Motor neuron (in vitro differentiated cells): ENCODE measurements around the gene GGT1. TPM values are rescaled to one million over a fixed set of nuclear protein-coding genes. Genes with fewer than 3 reads are reported as not detected.
A peak's percentile ranks its signal among the peaks of the same experiment; 100 is the strongest.
"Not testable (repeated sequence)": the region's sequence is repeated elsewhere in the genome, so short reads cannot be mapped to it uniquely, and the experiment has no call there.

Source experiments
- ATAC-seq, 8 experiments: fragments of 200-7000 bp; cut with Tn5 transposase; replicated peaks in 6 of 8; 2 replicates each; pipeline ENCODE4 v1.8.0; 2021; ENCODE audit warnings: mild to moderate bottlenecking in 8 of 8, moderate library complexity in 8 of 8
- H3K27ac ChIP-seq, 2 donors: fragments of 250-450 bp; sonication (Bioruptor Pico); 2 replicates each; pipeline ENCODE4 v1.9.0; 2021; ENCODE audit warnings: antibody characterized with exemption in 2 of 2, mild to moderate bottlenecking in 2 of 2, moderate library complexity in 1 of 2
- H3K4me1 ChIP-seq, 2 donors: fragments of 250-450 bp; sonication (Bioruptor Pico); replicated peaks in 1 of 2; 2 replicates each; pipeline ENCODE4 v1.6.1; 2021; ENCODE audit warnings: antibody characterized with exemption in 2 of 2, mild to moderate bottlenecking in 2 of 2, moderate library complexity in 1 of 2
- H3K4me3 ChIP-seq, 5 donors: fragments of 250-450 bp; sonication (Bioruptor Pico); 2 replicates each; pipeline ENCODE4 v1.9.0; 2021; ENCODE audit warnings: antibody characterized with exemption in 5 of 5, mild to moderate bottlenecking in 5 of 5, moderate library complexity in 4 of 5
- WGBS, 10 experiments: fragments of 450-650 bp; shearing (Covaris generic); methylation state at CpG; one replicate each; pipeline ENCODE4 v1.0.0; 2022; 5-methylcytosine and 5-hydroxymethylcytosine counted together
- in situ Hi-C, 9 experiments: fragments of 400-800 bp; cut with MboI; loops; one replicate each; pipeline ENCODE4 v1.15.0; 2021; ENCODE audit warnings: low sequenced_read_pairs in 9 of 9, low pct_unique_long_range_greater_than_20kb in 2 of 9; ENCODE audit not compliant: unreplicated experiment in 9 of 9
- total RNA-seq, 8 experiments: library from RNA; unstranded; fragments of 300-600 nt; gene quantifications; 2 replicates each; pipeline versions ENCODE4 v1.2.3 to v1.2.4, GENCODE V29; 2022

Gene GGT1
- total RNA-seq, 8 experiments from 2014 or later: 0.97 to 5.9 (median 1.9) TPM

DNA sequence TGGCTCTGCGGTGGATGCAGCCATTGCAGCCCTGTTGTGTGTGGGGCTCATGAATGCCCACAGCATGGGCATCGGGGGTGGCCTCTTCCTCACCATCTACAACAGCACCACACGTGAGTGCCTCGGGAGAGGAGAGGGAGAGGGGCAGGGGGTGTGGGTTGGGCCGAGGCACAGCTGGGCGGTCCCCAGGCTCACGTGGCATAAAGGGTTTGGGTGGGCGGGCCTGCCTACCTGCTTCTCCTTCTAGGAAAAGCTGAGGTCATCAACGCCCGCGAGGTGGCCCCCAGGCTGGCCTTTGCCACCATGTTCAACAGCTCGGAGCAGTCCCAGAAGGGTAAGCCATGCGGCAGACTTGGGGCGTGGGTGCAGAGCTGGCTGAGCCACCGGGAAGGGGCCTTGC is 11.8 kb downstream of the GGT1 start:
- 67% methylated on average over 1 of the region's 15 CpGs; no CpG with 5 or more reads in 9 of the 10 experiments for WGBS, 10 experiments
- H3K27ac ChIP-seq, in situ Hi-C loops, H3K4me1 ChIP-seq, ATAC-seq, H3K4me3 ChIP-seq: not testable (repeated sequence)

- in situ Hi-C loops: not testable (repeated sequence)
- WGBS, 10 experiments: no CpG with 5 or more reads among the region's 5 CpGs
Observed at GRCh38 chr22:24621244-24621643, 18.3 kb downstream of the GGT1 start.

GRCh38 chr22:24622596-24622995 is 19.6 kb downstream of the GGT1 start:
- H3K4me1 ChIP-seq, H3K4me3 ChIP-seq, H3K27ac ChIP-seq, ATAC-seq, in situ Hi-C loops: not testable (repeated sequence)
- WGBS, 10 experiments: no CpG with 5 or more reads among the region's 2 CpGs

More at GRCh38 chr22:24621244-24621643, 18.3 kb downstream of the GGT1 start:
- not testable (repeated sequence) for H3K4me3 ChIP-seq, H3K4me1 ChIP-seq, ATAC-seq, H3K27ac ChIP-seq

- ATAC-seq, in situ Hi-C loops, H3K27ac ChIP-seq, H3K4me3 ChIP-seq: not testable (repeated sequence)
- no CpG with 5 or more reads among the region's 16 CpGs for WGBS, 10 experiments
- peaks cover 20 to 22% of the 10 kb centered on the region in 2 donors for H3K4me1 ChIP-seq
Observed at GRCh38 chr22:24627911-24628310, 24.9 kb downstream of the GGT1 start.

DNA sequence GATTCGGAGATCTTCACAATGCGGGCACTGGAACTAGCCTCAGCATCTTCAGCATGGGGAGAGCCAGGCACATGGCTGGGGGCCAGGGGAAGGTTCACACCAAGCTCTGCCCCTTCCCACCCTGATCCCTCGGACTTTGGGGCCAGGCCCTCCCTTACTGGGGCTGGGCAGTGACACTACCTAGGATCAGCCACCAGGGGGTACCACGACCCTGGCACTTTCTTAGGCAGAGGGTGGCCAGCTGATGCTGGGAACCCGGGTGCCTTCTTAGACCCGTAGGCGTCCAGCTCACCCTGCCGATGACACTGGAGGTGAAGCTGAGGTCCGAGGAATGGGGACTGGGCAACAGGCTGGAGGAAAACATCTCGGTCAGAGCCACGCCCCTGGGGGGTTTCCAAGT is 26.1 kb downstream of the GGT1 start:
- H3K27ac ChIP-seq, ATAC-seq, H3K4me3 ChIP-seq, in situ Hi-C loops: not testable (repeated sequence)
- peaks cover 26 to 29% of the 10 kb centered on the region in 2 donors for H3K4me1 ChIP-seq
- 30% methylated on average over 2 of the region's 11 CpGs; no CpG with 5 or more reads in 9 of the 10 experiments for WGBS, 10 experiments

DNA sequence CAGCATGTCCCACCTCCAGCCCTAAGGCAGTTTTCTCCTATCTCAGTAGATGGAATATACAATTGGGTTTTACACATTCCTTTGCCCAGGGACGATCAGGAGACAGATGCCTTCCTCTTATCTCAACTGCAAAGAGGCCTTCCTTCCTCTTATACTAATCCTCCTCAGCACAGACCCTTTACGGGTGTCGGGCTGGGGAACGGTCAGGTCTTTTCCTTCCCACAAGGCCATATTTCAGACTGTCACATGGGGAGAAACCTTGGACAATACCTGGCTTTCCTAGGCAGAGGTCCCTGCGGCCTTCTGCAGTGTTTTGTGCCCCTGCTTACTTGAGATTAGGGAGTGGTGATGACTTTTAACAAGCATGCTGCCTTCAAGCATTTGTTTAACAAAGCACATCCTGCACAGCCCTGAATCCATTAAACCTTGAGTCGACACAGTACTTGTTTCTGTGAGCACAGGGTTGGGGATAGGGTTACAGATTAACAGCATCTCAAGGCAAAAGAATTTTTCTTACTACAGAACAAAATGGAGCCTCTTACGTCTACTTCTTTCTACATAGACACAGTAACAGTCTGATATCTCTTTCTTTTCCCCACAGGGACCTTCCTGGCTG is 27.9 kb downstream of the GGT1 start:
- 40% methylated on average over 1 of the region's 7 CpGs; no CpG with 5 or more reads in 9 of the 10 experiments for WGBS, 10 experiments
- ATAC-seq, H3K4me3 ChIP-seq, in situ Hi-C loops: not testable (repeated sequence)
- H3K4me1 ChIP-seq: peaks cover 26 to 37% of the 10 kb centered on the region in 2 donors
- peak overlapping the region in 1 of 2 donors; percentile 70 for H3K27ac ChIP-seq

- in situ Hi-C loops, H3K4me3 ChIP-seq, ATAC-seq: not testable (repeated sequence)
- Histone ChIP-seq H3K27ac (peak overlapping the region in 1 of 2 donors; percentile 70), H3K4me1 (peaks cover 26 to 37% of the 10 kb centered on the region in 2 donors)
- no CpG with 5 or more reads among the region's 16 CpGs for WGBS, 10 experiments
Observed at GRCh38 chr22:24631430-24632122, 28.6 kb downstream of the GGT1 start.

GRCh38 chr22:24632642-24633041 is 29.6 kb downstream of the GGT1 start:
- peaks cover 26 to 37% of the 10 kb centered on the region in 2 donors for H3K4me1 ChIP-seq
- WGBS, 10 experiments: no CpG with 5 or more reads among the region's 13 CpGs
- ATAC-seq, H3K4me3 ChIP-seq, H3K27ac ChIP-seq, in situ Hi-C loops: not testable (repeated sequence)

DNA sequence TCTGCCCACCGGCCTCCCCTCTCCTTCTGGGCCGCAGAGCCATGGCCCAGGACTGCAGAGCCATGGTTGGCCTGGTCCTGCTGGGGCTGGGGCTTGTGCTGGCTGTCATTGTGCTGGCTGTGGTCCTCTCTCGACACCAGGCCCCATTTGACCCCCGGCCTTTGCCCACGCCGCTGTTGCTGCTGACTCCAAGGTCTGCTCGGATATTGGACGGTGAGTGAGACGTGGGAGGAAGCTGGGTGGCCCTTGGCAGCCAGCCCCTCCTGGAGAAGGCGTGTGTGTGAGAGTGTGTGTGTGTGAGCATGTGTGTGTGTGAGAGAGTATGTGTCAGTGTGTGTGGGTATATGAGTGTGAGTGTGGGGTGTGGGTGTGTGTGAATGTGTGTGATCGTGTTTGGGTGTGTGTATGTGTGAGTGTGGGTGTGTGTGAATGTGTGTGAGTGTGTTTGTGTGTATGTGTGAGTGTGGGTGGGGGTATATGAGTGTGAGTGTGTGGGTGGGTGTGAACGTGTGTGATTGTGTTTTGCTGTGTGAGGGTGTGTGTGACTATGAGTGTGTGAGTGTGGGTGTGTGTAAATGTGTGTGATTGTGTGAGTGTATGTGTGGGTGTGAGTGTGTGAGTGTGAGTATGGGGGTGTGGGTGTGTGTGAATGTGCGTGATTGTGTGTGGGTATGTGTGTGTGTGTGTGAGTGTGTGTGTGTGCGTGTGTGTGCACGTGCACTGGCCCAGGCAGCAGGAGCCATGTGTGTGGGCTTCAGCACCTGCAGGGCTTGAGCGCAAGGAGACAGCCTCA is 30.4 kb downstream of the GGT1 start:
- peaks cover 26 to 37% of the 10 kb centered on the region in 2 donors for H3K4me1 ChIP-seq
- ATAC-seq, H3K4me3 ChIP-seq, H3K27ac ChIP-seq, in situ Hi-C loops: not testable (repeated sequence)
- WGBS, 10 experiments: 25 to 71% methylated on average over 1 to 2 of the region's 16 CpGs; no CpG with 5 or more reads in 8 of the 10 experiments

DNA sequence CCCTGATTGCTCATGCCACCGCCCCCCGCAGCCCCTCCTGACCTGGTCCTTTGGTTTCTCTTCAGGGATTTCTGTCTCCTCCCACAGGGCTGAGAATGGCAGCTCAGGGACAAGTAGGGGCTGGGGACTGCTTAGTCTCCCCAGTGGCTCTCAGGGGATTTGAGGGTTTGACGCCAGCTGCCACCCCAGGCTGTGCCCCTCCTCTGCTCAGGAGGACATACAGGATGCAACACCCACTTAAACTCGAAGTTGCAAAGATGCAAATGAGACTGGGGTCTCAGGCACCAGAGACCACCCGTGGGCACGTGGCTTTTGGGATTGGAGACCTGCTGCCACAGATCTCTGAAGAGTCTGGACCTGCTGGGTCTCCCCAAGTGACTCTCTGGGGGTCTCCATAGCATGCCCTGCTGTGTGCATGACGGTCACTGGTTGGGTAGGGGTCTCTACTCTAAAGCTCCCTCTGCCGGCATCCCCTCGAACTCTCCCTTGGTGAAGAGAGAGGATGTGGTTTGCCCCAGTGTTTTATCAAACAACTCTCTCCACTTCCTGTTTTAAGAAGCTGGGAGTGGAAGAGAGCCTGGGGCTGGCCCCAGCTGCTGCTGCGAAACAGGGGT is 31.9 kb downstream of the GGT1 start:
- H3K4me1 ChIP-seq: peaks cover 26 to 37% of the 10 kb centered on the region in 2 donors
- ATAC-seq, H3K4me3 ChIP-seq, in situ Hi-C loops, H3K27ac ChIP-seq: not testable (repeated sequence)
- 32% methylated on average over 3 of the region's 10 CpGs; no CpG with 5 or more reads in 9 of the 10 experiments for WGBS, 10 experiments

- H3K27ac ChIP-seq, H3K4me3 ChIP-seq, in situ Hi-C loops, ATAC-seq: not testable (repeated sequence)
- peaks cover 13 to 28% of the 10 kb centered on the region in 2 donors for H3K4me1 ChIP-seq
- 7 to 100% (median 95%) methylated on average over 1 to 2 of the region's 3 CpGs; no CpG with 5 or more reads in 4 of the 10 experiments for WGBS, 10 experiments
Observed at GRCh38 chr22:24636513-24636912, 33.5 kb downstream of the GGT1 start.

- ATAC-seq, H3K27ac ChIP-seq, H3K4me1 ChIP-seq, in situ Hi-C loops, H3K4me3 ChIP-seq: not testable (repeated sequence)
- 33 to 100% methylated on average over 1 of the region's 1 CpG; no CpG with 5 or more reads in 8 of the 10 experiments for WGBS, 10 experiments
Observed at GRCh38 chr22:24642307-24642706, 39.3 kb downstream of the GGT1 start.
